CD4-positive, alpha-beta T cell treated with Interleukin-4 for 4 hours (primary cell): ENCODE measurements around the gene STUM.
"Not testable (repeated sequence)": the region's sequence is repeated elsewhere in the genome, so short reads cannot be mapped to it uniquely, and the experiment has no call there.

Experiments
- DNase-seq: peaks from one replicate; pipeline ENCODE4 v3.0.0-alpha.2; 2020

STUM gene

GRCh38 chr1:226606311-226607267, 58.0 kb downstream of the STUM start:
- DNase-seq: no peak

GRCh38 chr1:226607268-226607660, 58.7 kb downstream of the STUM start:
- no peak for DNase-seq

GRCh38 chr1:226607821-226608220, 59.3 kb downstream of the STUM start:
- no peak for DNase-seq

DNA sequence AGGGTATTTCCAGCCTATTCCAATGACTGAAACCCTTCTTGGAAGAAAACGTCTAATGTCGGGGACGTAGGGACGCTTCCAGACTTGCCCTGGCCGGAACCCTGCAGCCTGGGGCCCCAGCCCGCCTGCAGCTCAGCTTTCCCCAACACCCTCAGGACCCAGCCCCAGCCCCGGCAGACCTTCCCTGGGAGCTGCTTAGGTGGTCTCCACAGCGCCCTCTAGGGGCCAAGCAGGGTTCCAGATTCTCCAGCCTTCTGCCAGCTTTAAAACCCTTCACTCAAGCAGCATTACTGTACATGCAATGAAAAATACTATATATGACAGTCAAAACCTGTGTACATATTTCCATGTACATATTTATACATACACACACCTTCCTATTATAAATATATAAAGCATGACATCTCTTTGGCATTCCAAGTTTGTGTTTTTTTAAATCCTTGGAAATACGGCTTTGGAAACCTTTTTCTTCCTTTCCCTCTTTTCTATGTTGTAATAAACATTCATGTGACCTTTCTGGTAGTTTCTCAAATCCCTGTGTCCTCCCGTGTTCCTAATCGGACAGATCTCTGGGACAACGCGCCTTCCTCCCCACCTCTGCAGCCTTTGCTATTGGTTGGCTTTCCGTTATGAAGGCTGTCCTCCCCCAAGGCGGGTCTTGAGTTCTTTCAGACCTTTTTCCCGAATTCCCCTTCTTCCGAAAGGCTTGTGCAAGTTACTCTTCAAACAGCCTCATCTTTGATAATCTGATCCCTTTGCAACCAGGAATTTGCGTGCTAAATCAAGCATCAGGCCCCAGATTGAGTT, 60.3 kb downstream of the STUM start:
- peak; percentile 52 for DNase-seq

DNA sequence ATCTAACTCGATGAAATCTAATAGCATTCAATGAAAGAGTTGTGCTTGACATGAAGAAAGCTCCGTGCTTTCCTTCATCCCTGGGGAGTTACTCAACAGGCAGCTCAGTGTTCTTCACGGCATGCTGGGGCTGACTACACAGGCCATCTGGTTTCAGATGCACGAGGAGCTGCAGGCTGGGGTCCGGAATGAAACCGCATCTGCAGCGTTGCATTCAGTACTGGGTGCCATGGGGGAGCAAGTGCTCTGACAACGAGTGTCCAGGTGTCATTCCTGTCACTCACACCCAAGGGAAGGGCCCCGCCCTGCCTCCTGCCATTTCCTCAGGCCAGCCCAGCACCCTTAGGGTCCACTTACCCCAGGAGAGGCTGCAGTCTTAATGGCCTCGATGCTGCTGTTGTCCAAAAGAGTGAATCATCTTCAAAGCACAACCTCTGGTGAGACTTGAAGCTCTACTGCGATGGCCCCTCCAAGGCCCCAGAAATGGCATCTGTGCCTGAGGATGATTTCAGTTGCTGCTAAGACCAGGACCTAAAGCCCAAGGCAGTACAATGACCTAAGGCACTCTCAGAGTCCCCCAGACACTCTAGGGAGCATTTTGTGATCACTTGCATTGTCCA, 61.4 kb downstream of the STUM start:
- DNase-seq: no peak

DNA sequence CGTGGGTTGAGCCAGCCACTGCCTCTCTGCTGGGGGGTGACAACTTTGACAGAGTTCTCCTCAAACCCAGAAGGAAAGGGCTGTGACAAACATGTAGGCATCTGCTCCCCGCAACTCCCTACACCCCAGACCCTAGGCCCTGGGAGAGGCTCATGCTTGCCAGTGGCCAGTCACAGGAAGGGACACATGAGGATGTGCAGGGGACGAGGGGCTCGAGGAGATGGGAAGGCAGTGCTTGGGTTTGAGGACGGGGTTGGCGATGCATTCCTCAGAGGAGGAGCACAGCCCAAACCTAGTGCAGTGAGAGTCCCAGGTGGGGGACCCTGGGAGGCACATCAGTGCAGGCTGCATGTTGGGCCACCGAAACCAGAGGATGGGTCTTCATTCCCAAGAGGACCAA, 62.1 kb downstream of the STUM start:
- DNase-seq: no peak

DNA sequence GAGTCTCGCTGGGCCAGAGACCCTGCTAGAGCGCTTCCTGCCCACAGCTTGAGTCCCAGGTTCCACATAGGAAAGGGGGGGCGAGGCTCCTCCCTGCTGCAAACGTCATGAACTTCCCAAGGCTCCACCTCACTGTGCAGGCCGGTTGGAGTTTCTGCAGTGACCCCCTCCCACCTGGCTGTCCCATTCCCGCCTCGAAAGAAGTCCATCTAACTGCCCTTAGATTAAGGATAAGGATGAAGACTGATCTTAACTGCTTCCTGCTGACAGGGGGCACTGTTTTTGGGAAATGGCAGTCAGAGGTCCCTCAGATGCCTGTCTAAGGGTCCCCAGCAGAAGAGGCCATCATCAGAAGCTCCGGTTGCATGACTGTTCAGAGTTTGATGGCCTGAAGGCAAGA, 62.7 kb downstream of the STUM start:
- no peak for DNase-seq

GRCh38 chr1:226611980-226612379, 63.4 kb downstream of the STUM start:
- not testable (repeated sequence) for DNase-seq

- no peak for DNase-seq
Observed at GRCh38 chr1:226615876-226616275, 67.3 kb downstream of the STUM start.

GRCh38 chr1:226616636-226617035, 68.1 kb downstream of the STUM start:
- DNase-seq: no peak

DNA sequence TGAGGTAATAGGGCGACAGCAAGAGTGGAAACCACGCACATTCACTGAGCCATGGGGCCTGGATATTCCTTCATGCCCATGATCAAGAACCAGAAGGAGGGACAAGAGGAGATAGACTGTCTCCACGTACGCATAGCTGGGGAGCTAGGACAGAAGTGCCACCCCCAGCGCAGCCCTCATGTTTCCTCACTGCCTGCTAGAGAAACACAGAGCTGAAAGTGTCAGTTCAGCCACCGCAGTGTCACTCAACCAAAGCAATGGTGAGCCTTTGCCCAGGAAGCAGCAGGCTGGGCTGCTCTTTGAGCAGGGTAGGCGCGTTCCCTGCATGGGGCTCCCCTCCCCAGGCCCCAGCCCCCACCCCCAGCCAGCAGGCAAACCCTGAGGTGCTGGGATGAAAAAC, 68.5 kb downstream of the STUM start:
- no peak for DNase-seq

- not testable (repeated sequence) for DNase-seq
Observed at GRCh38 chr1:226617719-226618118, 69.2 kb downstream of the STUM start.

DNA sequence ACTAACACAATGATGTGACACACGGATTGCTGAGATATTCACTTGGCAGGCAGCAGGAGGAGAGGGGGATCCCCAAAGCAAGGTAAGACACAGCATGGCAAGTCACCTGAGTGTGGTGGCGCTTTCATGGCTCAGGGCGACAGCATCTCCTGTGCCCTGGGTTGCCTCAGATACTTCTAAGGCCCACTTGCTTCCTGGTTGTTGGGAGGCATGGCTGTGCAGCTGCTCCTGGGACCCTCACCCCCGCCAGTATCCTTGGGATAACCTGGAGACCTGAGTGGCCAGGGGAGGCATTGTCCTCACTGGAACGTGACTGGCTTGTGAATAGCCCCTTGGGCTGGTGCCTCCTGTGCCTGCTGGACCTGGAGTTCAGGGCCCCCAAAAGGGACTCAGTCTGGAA, 69.8 kb downstream of the STUM start:
- no peak for DNase-seq

GRCh38 chr1:226619031-226619430, 70.5 kb downstream of the STUM start:
- DNase-seq: no peak

DNA sequence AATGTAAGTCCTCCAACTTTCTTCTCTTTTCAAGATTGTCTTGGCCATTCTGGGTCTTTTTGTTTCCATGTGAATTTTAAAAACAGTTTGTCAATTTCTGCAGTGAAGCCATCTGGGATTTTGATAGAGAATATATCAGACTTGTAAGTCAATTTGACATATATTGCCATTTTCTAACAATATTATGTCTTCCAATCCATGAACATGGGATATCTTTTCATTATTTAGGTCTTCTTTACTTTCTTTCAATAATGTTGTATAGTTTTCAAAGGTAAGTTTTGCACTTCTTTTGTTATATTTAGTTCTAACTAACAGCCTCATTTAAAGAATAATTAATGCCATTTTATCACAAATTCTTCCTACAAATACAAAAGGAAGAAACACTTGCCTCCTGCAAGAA, 73.4 kb downstream of the STUM start:
- DNase-seq: no peak

DNA sequence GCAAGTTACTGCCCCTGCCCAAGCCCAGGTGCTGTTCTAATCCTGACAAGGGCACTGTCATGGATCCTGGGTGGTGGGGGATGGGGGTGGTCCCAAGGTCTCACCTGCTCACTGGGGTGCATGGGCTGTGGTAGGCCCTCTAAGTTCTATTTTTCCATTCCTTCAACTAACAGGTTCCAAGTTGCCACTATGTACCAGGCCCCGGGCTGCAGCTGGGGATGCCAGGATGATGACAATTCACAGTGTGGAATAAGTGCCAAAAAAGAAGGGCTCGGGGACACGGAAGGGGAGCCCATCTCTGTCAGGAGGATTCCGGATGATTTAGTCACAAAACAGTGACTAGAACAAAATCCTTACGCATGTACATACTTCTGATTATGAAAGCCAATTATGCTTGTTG, 76.0 kb downstream of the STUM start:
- no peak for DNase-seq

GRCh38 chr1:226625326-226625725, 76.8 kb downstream of the STUM start:
- no peak for DNase-seq

- DNase-seq: no peak
Observed at GRCh38 chr1:226625832-226626576, 77.4 kb downstream of the STUM start.

DNA sequence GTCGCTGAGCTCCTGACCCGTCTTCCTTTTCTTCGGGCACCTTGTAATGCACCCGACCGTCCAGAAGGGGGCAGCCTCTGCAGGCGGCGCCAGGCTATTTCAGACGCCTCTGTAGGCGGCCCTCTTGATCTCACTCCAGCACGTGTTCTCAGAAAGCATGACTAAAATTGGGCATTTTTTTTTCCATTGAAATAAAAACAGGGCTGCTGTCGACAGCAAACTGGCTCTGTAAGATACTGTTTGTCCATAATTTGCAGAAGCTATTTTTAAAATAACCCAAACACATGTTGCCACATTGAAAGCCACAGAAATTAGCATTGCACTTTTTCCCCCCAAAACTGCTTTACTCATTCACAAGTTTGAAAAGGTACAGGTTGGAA, 78.0 kb downstream of the STUM start:
- DNase-seq: peak; percentile 75

DNA sequence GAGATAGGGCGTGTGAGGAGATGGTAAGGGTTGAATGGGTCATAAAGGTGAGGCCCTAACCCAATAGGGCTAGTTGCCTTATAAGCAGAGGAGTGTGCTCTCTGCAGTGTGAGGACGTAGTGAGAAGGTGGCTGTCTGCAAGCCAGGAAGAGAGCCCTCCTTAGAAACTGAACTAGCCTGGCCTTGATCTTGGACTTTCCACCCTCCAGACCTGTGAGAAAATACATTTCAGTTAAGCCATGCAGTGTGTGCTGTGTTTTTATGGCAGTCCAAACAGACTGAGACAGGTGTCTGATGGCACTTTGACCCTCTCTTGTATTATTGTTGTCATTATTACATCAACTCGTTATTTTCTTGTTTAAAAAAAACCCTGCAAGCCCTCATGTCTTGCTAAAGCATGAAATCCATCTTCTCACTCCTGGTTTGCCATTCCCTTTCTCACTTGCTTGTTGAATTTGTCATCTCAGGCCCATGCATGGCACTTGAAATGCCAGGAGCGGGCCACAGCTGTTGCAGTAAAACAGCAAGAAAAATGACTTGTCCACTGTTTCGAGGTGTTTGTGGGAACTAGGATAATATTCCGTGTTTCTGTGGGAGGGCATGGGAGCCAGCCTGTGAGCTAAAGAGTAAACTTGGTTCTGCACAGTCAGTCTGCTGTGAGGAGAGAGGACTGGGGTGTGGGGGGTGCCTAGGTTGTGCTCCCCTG, 78.6 kb downstream of the STUM start:
- no peak for DNase-seq

- DNase-seq: no peak
Observed at GRCh38 chr1:226627924-226628611, 79.5 kb downstream of the STUM start.
